HG02884 (cell line): Measurements from ENCODE around the gene CRB1.

ENCODE experiments used
- ATAC-seq: cut with Tn5 transposase; IDR thresholded peaks from one replicate; pipeline ENCODE4 v1.9.1; 2021; ENCODE audit warnings: mild to moderate bottlenecking, moderate library complexity; ENCODE audit not compliant: unreplicated experiment

The CRB1 gene

DNA sequence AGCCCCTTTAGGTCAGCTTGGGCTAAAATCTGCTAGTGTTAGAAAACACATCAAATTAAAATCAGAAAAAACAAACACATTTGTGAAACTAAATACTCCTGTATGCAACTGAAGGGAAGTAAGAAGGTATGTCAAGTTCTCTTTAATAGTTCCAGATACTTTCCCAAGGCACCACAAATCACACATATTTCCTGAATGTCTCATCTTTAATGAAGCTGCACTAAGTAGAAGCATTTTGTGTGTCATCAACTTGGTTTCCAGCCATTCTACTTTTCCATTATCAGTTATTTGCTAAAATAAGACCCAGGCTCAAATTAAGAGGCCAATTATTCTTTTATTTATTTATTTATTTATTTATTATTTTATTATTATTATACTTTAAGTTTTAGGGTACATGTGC is 34.7 kb downstream of the CRB1 start:
- no peak for ATAC-seq

- ATAC-seq, result no peak
These were observed 35.4 kb downstream of the CRB1 start for GRCh38 chr1:197303463-197303862.

- ATAC-seq, result no peak
These were observed 36.7 kb downstream of the CRB1 start for GRCh38 chr1:197304638-197305200.

DNA sequence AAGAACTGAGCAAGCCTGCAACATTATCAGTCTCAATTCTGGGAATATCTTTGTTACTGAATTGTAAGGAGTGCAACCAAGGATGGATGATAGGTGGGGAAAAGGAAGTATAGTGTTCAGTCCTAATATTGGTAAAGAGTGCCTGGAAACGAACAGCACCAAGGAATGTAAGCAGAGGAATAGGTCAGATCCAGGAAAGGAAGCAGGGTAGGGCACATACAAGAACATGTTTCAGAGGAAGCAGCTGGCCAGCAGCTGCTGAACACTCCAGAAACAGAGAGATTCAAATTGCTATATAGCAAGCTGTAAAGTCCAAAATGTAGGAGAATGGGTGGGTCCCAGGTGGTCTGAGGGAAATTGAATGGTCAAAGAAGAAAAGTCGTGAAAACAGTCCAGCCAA is 37.9 kb downstream of the CRB1 start:
- ATAC-seq, result no peak

- no peak for ATAC-seq
These were observed 38.5 kb downstream of the CRB1 start for GRCh38 chr1:197306381-197307062.

- no peak for ATAC-seq
These were observed 39.1 kb downstream of the CRB1 start for GRCh38 chr1:197307136-197307535.

DNA sequence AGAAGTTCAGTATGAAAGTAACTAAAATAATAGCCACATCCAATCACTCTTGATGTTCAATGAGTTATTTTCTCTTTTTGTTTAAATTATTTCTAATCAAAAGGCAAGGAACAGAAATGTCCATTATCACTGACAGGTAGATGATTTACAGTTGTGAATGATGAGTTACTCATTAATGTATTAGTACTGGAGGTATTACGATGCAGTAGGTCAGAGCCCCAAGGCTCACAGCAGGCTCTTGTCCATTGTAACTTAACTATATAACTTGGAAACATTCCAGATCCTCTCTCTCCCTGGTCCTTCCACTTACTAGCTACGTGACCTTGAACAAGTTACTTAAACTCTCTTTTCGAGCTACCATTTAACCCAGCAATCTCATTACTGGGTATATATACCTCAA is 39.5 kb downstream of the CRB1 start:
- no peak for ATAC-seq

DNA sequence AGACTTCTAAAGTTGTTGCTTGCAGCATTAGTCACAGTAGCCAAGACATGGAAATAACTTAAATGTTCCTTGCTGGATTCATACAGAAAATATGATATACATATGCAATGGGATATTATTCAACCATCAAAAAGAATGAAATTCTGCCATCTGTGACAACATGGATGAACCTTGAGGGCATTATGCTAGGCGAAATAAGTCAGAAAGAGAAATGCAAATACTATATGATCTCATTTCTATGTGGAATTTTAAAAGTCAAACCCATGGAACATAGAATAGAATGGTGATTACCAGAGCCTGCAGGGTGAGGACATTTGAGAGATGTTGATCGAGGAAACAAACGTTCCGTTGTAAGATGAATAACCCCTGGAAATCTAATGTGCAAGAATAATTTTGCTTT is 43.0 kb downstream of the CRB1 start:
- no peak for ATAC-seq

GRCh38 chr1:197312163-197312562 is 44.1 kb downstream of the CRB1 start:
- ATAC-seq, result no peak

- ATAC-seq, result no peak
These were observed 45.7 kb downstream of the CRB1 start for GRCh38 chr1:197313713-197314112.

GRCh38 chr1:197314682-197315081 is 46.6 kb downstream of the CRB1 start:
- no peak for ATAC-seq

DNA sequence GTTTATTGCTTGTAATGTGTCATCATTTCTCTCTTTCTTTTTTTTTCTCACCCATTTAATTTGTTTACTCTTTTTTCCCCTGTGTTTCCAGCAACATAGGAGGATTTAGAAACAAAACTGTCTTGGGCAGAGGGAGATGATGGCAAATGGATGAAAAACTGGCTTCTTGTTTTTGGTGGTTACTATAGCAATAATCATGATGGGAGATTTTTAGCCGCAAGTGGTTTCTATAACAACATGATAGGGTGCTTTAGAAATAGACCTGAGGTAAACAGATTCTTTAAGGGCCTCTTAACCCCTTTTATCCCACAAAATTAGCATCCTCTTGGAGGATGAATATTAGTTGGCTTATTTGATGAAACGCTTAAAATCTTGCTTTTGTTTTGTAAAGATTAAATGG is 51.6 kb downstream of the CRB1 start:
- ATAC-seq, result no peak

- ATAC-seq, result no peak
These were observed 53.0 kb downstream of the CRB1 start for GRCh38 chr1:197320991-197321531.

GRCh38 chr1:197321811-197322210 is 53.8 kb downstream of the CRB1 start:
- no peak for ATAC-seq

GRCh38 chr1:197327776-197328364 is 59.8 kb downstream of the CRB1 start:
- ATAC-seq, result peak; percentile 49

DNA sequence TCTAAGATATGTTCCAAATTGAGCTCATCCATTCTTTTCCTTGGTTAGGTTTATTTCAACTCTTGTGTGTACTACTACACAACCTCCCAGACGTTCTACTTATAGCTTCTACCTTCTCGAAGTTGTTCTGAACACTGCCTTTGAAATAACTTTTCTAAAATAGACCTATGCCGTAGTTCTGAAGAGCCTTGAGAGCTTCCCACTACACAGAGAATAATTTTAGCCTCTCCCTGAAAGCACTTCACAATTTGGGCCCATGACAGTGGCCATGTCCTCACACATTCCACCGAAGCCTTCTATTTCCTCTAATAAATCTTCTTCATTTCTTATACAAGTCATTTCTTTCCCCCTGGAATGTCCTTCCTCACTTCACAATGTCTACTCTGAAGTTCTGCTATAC is 62.2 kb downstream of the CRB1 start:
- ATAC-seq, result no peak

DNA sequence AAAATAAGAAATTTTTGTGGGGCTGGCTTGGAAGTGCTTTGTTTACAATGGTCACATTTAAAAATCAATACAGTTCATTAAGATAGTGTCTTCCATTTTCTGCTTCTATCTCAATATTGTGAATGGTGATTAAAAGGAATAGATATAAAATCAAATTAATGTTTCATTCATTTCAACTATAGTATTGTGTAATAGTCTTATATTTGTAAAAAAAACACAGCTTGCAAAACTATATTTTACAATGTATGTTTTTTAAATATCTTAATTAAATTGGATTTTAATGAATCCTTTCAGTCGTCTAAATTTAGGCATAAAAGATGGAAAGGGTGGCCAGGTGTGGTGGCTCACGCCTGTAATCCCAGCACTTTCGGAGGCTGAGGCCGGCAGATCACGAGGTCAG is 63.5 kb downstream of the CRB1 start:
- ATAC-seq, result no peak

DNA sequence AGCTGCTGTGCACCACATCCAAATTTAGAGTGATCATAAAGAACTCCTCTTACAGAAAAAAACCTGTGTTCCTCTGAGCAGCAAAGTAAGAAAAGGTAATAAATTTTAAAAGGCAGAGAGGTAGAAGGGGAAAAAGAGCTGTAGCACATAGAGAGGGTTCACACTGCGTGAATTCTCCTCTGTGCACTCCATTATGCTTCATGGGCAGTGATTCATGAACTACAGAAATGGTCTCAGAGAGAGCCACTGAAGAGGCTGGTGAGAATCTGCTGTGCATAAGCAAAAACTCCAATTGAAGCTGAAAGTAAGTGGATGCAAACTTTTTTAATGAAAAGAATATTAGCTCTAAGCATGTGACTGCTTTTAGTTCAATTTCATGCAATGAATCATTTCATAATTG is 65.0 kb downstream of the CRB1 start:
- no peak for ATAC-seq

DNA sequence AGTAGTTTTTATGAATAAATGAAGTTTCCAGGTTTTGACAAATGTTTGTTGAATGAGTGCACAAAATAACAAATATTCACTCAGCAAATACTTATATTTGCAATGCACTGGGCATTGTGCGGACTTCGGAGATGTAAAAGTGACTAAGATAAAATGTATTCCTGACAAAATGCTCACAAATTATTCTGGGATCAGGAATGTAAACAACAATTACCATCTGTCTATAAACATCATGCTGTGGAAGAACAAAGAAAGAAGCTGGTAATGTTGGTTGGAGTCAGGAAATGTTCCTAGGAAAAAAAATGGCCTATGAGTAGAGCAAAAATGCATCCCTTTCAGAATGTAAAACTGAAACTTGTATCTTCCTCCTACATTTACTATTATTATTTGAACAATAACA is 68.5 kb downstream of the CRB1 start:
- ATAC-seq, result no peak

DNA sequence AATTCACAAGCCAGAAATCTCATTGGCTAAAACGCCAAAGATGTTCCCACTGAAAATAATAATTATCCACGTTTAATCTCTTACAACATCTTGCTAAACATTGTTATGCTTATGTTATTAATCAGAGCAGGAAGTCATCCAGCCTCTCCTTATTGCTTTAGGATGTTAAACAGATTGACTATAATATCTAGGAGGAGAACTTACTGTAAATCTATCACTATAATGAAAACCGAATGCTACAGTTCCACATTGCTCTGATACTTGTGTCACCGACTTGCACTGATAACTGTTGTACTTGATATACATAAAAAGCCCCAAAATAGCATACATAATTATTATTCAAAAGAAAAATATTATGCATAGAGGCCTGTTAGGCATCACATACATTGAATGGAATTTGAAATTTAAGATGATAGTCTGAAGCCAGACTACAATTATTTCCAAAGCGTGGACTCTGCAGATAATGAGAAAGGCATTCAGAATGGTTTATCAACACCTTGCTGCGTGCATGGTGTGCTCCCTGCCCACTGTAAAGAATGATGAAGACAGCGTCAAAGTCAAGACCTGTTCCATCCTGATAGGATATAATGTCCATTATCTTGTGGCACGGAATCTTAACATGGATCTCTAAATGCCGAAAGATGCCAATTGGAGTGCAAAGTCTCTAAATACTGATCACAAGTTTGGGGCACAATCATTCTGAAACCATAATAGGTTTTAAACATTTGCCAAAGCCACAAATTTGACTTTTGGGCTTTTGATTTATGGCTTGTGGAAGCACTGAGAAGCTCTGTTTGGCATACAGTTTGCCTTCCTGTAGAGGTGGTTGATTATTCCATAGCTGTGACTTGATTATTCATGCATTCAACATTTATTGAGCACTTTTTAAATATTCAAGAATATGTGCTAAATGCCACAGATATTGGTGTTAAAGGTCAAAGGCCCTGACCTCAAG is 71.3 kb downstream of the CRB1 start:
- ATAC-seq, result no peak

- ATAC-seq, result no peak
These were observed 73.6 kb downstream of the CRB1 start for GRCh38 chr1:197341626-197342025.
